OCI-LY7 (cell line): ENCODE data around the gene GOLGA3.

Experiments used
- CTCF ChIP-seq: fragments of 200-600 bp; sonication (generic); conservative IDR thresholded peaks from 2 replicates; pipeline ENCODE4 v1.5.1; 2014; ENCODE audit warnings: mild to moderate bottlenecking, antibody characterized with exemption, low read length, moderate library complexity, mixed read lengths
- EZH2phosphoT487 ChIP-seq: fragments of 200-600 bp; sonication (generic); IDR thresholded peaks from 2 replicates; pipeline ENCODE4 v1.6.1; 2018; ENCODE audit warnings: low read depth, borderline replicate concordance, mild to moderate bottlenecking, mixed run types, antibody characterized with exemption, low read length, moderate library complexity, mixed read lengths

- TF ChIP-seq CTCF (no peak), EZH2phosphoT487 (no peak)
Measured at GRCh38 chr12:132741620-132742019, 87.0 kb downstream of the GOLGA3 start.
